Keratinocyte (primary cell): ENCODE results near the gene MAGI2. TPM values are rescaled to one million over a fixed set of nuclear protein-coding genes. Genes with fewer than 3 reads are reported as not detected.

ENCODE experiments used
- DNase-seq: peaks from one replicate; pipeline ENCODE4 v3.0.0-alpha.2; 2011; ENCODE audit warnings: low read depth, missing footprints, low spot score
- FAIRE-seq: peaks from 2 replicates; lab custom pipeline; 2011; peaks lifted over from hg19 to GRCh38; lab: Jason Lieb, UNC
- H2AFZ ChIP-seq: 2 replicates; pipeline ENCODE4 v1.6.0; 2012; ENCODE audit warnings: low read length, control low read depth, inconsistent platforms; ENCODE audit not compliant: control insufficient read depth
- H3K27ac ChIP-seq: 2 replicates; pipeline ENCODE4 v1.5.1; 2011; ENCODE audit warnings: low read length; ENCODE audit not compliant: control insufficient read depth, insufficient read depth
- H3K27me3 ChIP-seq: 3 replicates; pipeline ENCODE4 v1.6.0; 2011; ENCODE audit warnings: low read length; ENCODE audit not compliant: control insufficient read depth, insufficient read depth; ENCODE audit errors: extremely low read depth
- H3K36me3 ChIP-seq, 2 experiments: 2 replicates in 1 of 2; 3 replicates in 1 of 2; pipeline ENCODE4 v1.5.1; 2011; ENCODE audit warnings: low read length in 2 of 2, mild to moderate bottlenecking in 1 of 2; ENCODE audit not compliant: control insufficient read depth in 2 of 2, insufficient read depth in 2 of 2; ENCODE audit errors: extremely low read depth in 1 of 2
- H3K4me1 ChIP-seq: 3 replicates; pipeline ENCODE4 v1.5.1; 2011; ENCODE audit warnings: low read length; ENCODE audit not compliant: control insufficient read depth, insufficient read depth; ENCODE audit errors: extremely low read depth
- H3K4me2 ChIP-seq: 3 replicates; pipeline ENCODE4 v1.6.0; 2011; ENCODE audit warnings: low read depth, low read length; ENCODE audit not compliant: control insufficient read depth, insufficient read depth; ENCODE audit errors: extremely low read depth
- H3K4me3 ChIP-seq, 3 experiments: fragments of 200-600 bp in 1 of 3; sonication (generic) in 1 of 3; 2 replicates in 2 of 3; 3 replicates in 1 of 3; pipeline ENCODE4 v1.5.1; 2011 to 2016; ENCODE audit warnings: low read length in 3 of 3, mild to moderate bottlenecking in 3 of 3, control low read depth in 2 of 3, inconsistent platforms in 1 of 3, low read depth in 1 of 3, mixed read lengths in 1 of 3, mixed run types in 1 of 3, moderate library complexity in 1 of 3; ENCODE audit not compliant: control insufficient read depth in 2 of 3, insufficient read depth in 2 of 3; ENCODE audit errors: extremely low read depth in 1 of 3
- H3K79me2 ChIP-seq: 2 replicates; pipeline ENCODE4 v1.6.0; 2012; ENCODE audit warnings: low read length; ENCODE audit not compliant: control insufficient read depth, insufficient read depth
- H3K9ac ChIP-seq: 3 replicates; pipeline ENCODE4 v1.6.0; 2011; ENCODE audit warnings: low read length; ENCODE audit not compliant: control insufficient read depth, insufficient read depth; ENCODE audit errors: extremely low read depth
- H3K9me1 ChIP-seq: 3 replicates; pipeline ENCODE4 v1.6.0; 2011; ENCODE audit warnings: low read length; ENCODE audit not compliant: control insufficient read depth, insufficient read depth; ENCODE audit errors: extremely low read depth
- H3K9me3 ChIP-seq: 2 replicates; pipeline ENCODE4 v1.5.1; 2012; ENCODE audit warnings: low read depth, low read length; ENCODE audit not compliant: control insufficient read depth
- H4K20me1 ChIP-seq: 3 replicates; pipeline ENCODE4 v1.6.0; 2011; ENCODE audit warnings: low read length; ENCODE audit not compliant: control insufficient read depth, insufficient read depth; ENCODE audit errors: extremely low read depth
- CTCF ChIP-seq, 3 experiments: IDR thresholded peaks in 1 of 3; conservative IDR thresholded peaks in 1 of 3; optimal IDR thresholded peaks in 1 of 3; 2 replicates in 2 of 3; 3 replicates in 1 of 3; pipeline versions ENCODE3 to v1.5.1; 2011; ENCODE audit warnings: low read length in 3 of 3, mild to moderate bottlenecking in 3 of 3, moderate library complexity in 2 of 3, control low read depth in 1 of 3, inconsistent platforms in 1 of 3; ENCODE audit not compliant: insufficient read depth in 2 of 3; ENCODE audit errors: extremely low read depth in 1 of 3
- EZH2 ChIP-seq: IDR thresholded peaks from one replicate; pipeline ENCODE4 v1.6.1; 2012; ENCODE audit warnings: inconsistent platforms, mild to moderate bottlenecking, low read length, moderate library complexity
- dilution Hi-C: fragments of 300-500 bp; cut with MboI; formaldehyde crosslinking; loops from one replicate; pipeline ENCODE4 v1.7.0; 2020; ENCODE audit warnings: low sequenced_read_pairs; ENCODE audit not compliant: extremely low pct_ligation_motif_present
- polyA plus RNA-seq, 5 experiments: library from polyadenylated mRNA; depleted of rRNA in 3 of 5; stranded (reverse) in 3 of 5; stranded (forward) in 1 of 5; unstranded in 1 of 5; fragments of >200 nt; gene quantifications; 1 replicate in 1 of 5; 2 replicates in 3 of 5; 3 replicates in 1 of 5; pipeline versions ENCODE4 v1.2.1 to v1.2.3, GENCODE V29; 2011 to 2012; ENCODE audit warnings: missing spikeins in 2 of 5, low read depth in 1 of 5, low replicate concordance in 1 of 5

MAGI2 gene
- polyA plus RNA-seq, 1 donor (not counting 4 experiments of a cell fraction or from before 2014, with no cell fraction given): 0.07 TPM

- no peaks in the 10 kb centered on the region for H3K27me3 ChIP-seq
- dilution Hi-C loops: no loop called here
- FAIRE-seq (no peak), DNase-seq (no peak)
- H3K9ac ChIP-seq: no peak overlapping the region
- TF ChIP-seq CTCF (optimal IDR thresholded peaks at IDR 0.05 in 1 of 3, IDR thresholded peaks at IDR 0.05 in 1 of 3, conservative IDR thresholded peaks at IDR 0.05 in 1 of 3; ENCODE audit: extremely low read depth in 1 of 3, insufficient read depth in 2 of 3, low read length in 3 of 3) (no peak), EZH2 (no peak)
- no peak overlapping the region for H2AFZ ChIP-seq
- H3K4me3 ChIP-seq: no peak overlapping the region
- no peaks in the 10 kb centered on the region for H3K36me3 ChIP-seq
- no peaks in the 10 kb centered on the region for H3K79me2 ChIP-seq
- H3K27ac ChIP-seq: no peak overlapping the region
- no peaks in the 10 kb centered on the region for H3K9me3 ChIP-seq
- H4K20me1 ChIP-seq: no peaks in the 10 kb centered on the region
- H3K4me1 ChIP-seq: no peaks in the 10 kb centered on the region
- no peaks in the 10 kb centered on the region for H3K9me1 ChIP-seq
- no peak overlapping the region for H3K4me2 ChIP-seq
These were observed 1238.3 kb downstream of the MAGI2 start for GRCh38 chr7:78215199-78215598.

DNA sequence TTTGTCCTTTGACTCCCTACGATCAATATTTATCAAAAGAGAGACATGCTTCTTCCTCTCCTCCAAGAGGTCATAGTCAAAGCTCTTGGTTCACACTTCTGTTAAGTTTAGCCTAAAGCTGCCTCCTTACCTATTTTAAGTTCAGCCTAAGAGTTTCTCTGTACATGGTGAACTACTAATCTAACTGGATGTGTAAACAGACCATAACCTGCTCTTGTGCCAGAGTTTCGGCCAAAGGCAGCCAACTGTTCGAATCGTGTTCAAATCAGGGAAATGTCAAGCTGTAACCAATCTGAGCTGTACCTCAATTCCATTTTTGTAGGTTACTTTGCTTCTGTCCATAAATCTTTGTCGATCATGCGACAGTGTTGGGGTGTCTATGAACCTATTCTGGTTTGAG lies 1240.1 kb downstream of the MAGI2 start:
- Histone ChIP-seq H3K27me3 (no peaks in the 10 kb centered on the region), H3K9ac (no peak overlapping the region), H2AFZ (no peak overlapping the region), H3K9me1 (no peaks in the 10 kb centered on the region), H4K20me1 (no peaks in the 10 kb centered on the region), H3K4me1 (no peaks in the 10 kb centered on the region), H3K36me3 (no peaks in the 10 kb centered on the region), H3K4me2 (no peak overlapping the region), H3K9me3 (no peaks in the 10 kb centered on the region), H3K79me2 (no peaks in the 10 kb centered on the region), H3K27ac (no peak overlapping the region), H3K4me3 (no peak overlapping the region)
- no peak for DNase-seq
- no peak for TF ChIP-seq CTCF (optimal IDR thresholded peaks at IDR 0.05 in 1 of 3, IDR thresholded peaks at IDR 0.05 in 1 of 3, conservative IDR thresholded peaks at IDR 0.05 in 1 of 3; ENCODE audit: extremely low read depth in 1 of 3, insufficient read depth in 2 of 3, low read length in 3 of 3)
- no peak for TF ChIP-seq EZH2
- dilution Hi-C loops: no loop called here
- FAIRE-seq: no peak
